Osteoblast (primary cell): ENCODE measurements around the gene ABCA13. TPM values are rescaled to one million over a fixed set of nuclear protein-coding genes. Genes with fewer than 3 reads are reported as not detected.

Experiments used
- DNase-seq: peaks from one replicate; pipeline ENCODE4 v3.0.0; 2011; ENCODE audit warnings: low spot score, mixed read lengths; ENCODE audit not compliant: insufficient read length; ENCODE audit errors: missing footprints
- H2AFZ ChIP-seq: 2 replicates; pipeline ENCODE4 v1.6.0; 2011; ENCODE audit warnings: mild to moderate bottlenecking, low read length
- H3K27ac ChIP-seq: 2 replicates; pipeline ENCODE4 v1.5.1; 2011; ENCODE audit warnings: mild to moderate bottlenecking, low read depth, low read length, moderate library complexity
- H3K27me3 ChIP-seq: 2 replicates; pipeline ENCODE4 v1.6.0; 2012; ENCODE audit warnings: mild to moderate bottlenecking, control low read depth, inconsistent platforms, low read length, moderate library complexity; ENCODE audit not compliant: insufficient read depth
- H3K36me3 ChIP-seq: 2 replicates; pipeline ENCODE4 v1.5.1; 2011; ENCODE audit warnings: mild to moderate bottlenecking, low read length, control low read depth, moderate library complexity; ENCODE audit not compliant: insufficient read depth
- H3K4me1 ChIP-seq: 2 replicates; pipeline ENCODE4 v1.5.1; 2011; ENCODE audit warnings: mild to moderate bottlenecking, low read length, control low read depth, moderate library complexity; ENCODE audit not compliant: insufficient read depth
- H3K4me2 ChIP-seq: 2 replicates; pipeline ENCODE4 v1.6.0; 2011; ENCODE audit warnings: mild to moderate bottlenecking, low read length; ENCODE audit not compliant: insufficient read depth
- H3K4me3 ChIP-seq: fragments of 200-600 bp; sonication (generic); 3 replicates; pipeline ENCODE4 v1.5.1; 2012; ENCODE audit warnings: mild to moderate bottlenecking, low read length, inconsistent platforms; ENCODE audit not compliant: insufficient read depth
- H3K79me2 ChIP-seq: 2 replicates; pipeline ENCODE4 v1.6.0; 2012; ENCODE audit warnings: mild to moderate bottlenecking, low read length, control low read depth, inconsistent platforms; ENCODE audit not compliant: insufficient read depth
- H3K9me3 ChIP-seq: 2 replicates; pipeline ENCODE4 v1.5.1; 2011; ENCODE audit warnings: low read depth, low read length, control low read depth
- H4K20me1 ChIP-seq: 2 replicates; pipeline ENCODE4 v1.6.0; 2012; ENCODE audit warnings: mild to moderate bottlenecking, low read length, control low read depth; ENCODE audit not compliant: insufficient read depth
- total RNA-seq: library from RNA; depleted of rRNA; stranded (reverse); fragments of >200 nt; gene quantifications from 2 replicates; pipeline ENCODE4 v1.2.3, GENCODE V29; 2012
- TF ChIP-seq, protein P1 (sequence below): IDR thresholded peaks from 2 replicates; pipeline ENCODE4 v1.5.1; 2011; ENCODE audit warnings: mild to moderate bottlenecking, low read depth, low read length, moderate library complexity; ENCODE audit errors: extremely low read depth

ABCA13 gene
- total RNA-seq, 1 donor = 3.6 TPM

- TF ChIP-seq, protein P1, sequence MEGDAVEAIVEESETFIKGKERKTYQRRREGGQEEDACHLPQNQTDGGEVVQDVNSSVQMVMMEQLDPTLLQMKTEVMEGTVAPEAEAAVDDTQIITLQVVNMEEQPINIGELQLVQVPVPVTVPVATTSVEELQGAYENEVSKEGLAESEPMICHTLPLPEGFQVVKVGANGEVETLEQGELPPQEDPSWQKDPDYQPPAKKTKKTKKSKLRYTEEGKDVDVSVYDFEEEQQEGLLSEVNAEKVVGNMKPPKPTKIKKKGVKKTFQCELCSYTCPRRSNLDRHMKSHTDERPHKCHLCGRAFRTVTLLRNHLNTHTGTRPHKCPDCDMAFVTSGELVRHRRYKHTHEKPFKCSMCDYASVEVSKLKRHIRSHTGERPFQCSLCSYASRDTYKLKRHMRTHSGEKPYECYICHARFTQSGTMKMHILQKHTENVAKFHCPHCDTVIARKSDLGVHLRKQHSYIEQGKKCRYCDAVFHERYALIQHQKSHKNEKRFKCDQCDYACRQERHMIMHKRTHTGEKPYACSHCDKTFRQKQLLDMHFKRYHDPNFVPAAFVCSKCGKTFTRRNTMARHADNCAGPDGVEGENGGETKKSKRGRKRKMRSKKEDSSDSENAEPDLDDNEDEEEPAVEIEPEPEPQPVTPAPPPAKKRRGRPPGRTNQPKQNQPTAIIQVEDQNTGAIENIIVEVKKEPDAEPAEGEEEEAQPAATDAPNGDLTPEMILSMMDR = no peak
- H3K27ac ChIP-seq = no peak overlapping the region
- H3K4me2 ChIP-seq = no peak overlapping the region
- no peaks in the 10 kb centered on the region for H3K4me1 ChIP-seq
- no peak overlapping the region for H2AFZ ChIP-seq
- no peak overlapping the region for H3K4me3 ChIP-seq
- H3K79me2 ChIP-seq = no peaks in the 10 kb centered on the region
- H4K20me1 ChIP-seq = no peaks in the 10 kb centered on the region
- H3K36me3 ChIP-seq = no peaks in the 10 kb centered on the region
- no peaks in the 10 kb centered on the region for H3K27me3 ChIP-seq
- H3K9me3 ChIP-seq = peaks cover 1% of the 10 kb centered on the region
- DNase-seq = no peak
These were observed 472.3 kb downstream of the ABCA13 start for GRCh38 chr7:48643431-48644013.

DNA sequence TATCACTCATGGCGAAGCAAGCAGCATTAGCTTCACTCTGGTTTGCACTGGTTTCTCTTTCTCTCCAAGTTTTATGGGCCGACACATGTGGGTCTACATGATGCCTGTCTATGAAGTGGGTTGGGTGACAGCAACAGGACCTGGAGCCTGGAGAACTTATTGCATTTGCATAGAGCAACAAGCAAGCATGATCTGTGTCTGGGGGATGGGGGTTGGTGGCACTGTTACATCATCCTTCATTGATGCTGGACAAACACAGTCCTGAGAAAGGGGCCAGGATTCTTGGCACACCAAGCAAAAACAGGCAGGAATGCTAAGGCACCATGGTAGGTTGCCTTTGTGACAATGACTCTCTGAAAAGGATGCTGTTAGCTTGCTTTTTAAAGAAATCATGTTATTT is 486.9 kb downstream of the ABCA13 start:
- Histone ChIP-seq H3K27me3 (no peaks in the 10 kb centered on the region), H4K20me1 (no peaks in the 10 kb centered on the region), H3K4me3 (no peak overlapping the region), H3K4me1 (no peaks in the 10 kb centered on the region), H3K36me3 (no peaks in the 10 kb centered on the region), H3K27ac (no peak overlapping the region), H3K79me2 (no peaks in the 10 kb centered on the region), H3K4me2 (no peak overlapping the region), H3K9me3 (no peaks in the 10 kb centered on the region), H2AFZ (no peak overlapping the region)
- DNase-seq = no peak
- TF ChIP-seq, protein P1 = no peak

- Histone ChIP-seq H3K9me3 (no peaks in the 10 kb centered on the region), H3K4me1 (no peaks in the 10 kb centered on the region), H3K4me3 (no peak overlapping the region), H2AFZ (no peak overlapping the region), H4K20me1 (no peaks in the 10 kb centered on the region), H3K79me2 (no peaks in the 10 kb centered on the region), H3K27me3 (no peaks in the 10 kb centered on the region), H3K27ac (no peak overlapping the region), H3K4me2 (no peak overlapping the region), H3K36me3 (no peaks in the 10 kb centered on the region)
- TF ChIP-seq, protein P1 = no peak
- DNase-seq = no peak
These were observed 489.1 kb downstream of the ABCA13 start for GRCh38 chr7:48660306-48660870.

DNA sequence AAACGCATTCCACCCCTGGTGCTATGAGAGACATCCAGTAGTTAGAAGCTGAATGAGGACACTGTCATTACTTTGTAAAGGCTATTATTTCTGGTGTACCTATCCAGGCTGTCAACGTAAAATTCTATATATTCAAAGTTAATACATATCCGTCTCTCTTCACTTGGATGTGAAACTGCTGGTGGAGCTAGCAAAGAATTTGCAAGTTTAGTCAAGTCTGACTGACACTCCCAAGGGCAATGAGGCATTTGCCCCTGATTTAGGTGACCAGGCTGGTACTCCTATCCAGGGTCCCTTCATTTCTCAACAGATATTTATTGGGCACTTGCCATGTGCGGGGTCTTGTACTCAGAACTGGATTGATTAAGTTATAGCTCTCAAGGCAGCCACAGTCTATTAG is 493.0 kb downstream of the ABCA13 start:
- Histone ChIP-seq H2AFZ (no peak overlapping the region), H3K27me3 (no peaks in the 10 kb centered on the region), H3K79me2 (no peaks in the 10 kb centered on the region), H3K4me2 (no peak overlapping the region), H4K20me1 (no peaks in the 10 kb centered on the region), H3K4me3 (no peak overlapping the region), H3K36me3 (no peaks in the 10 kb centered on the region), H3K9me3 (no peaks in the 10 kb centered on the region), H3K27ac (no peak overlapping the region), H3K4me1 (no peaks in the 10 kb centered on the region)
- TF ChIP-seq, protein P1 = no peak
- DNase-seq = no peak
